Spleen (tissue), 11 donors: ENCODE measurements around the gene TBX3. TPM values are rescaled to one million over a fixed set of nuclear protein-coding genes. Genes with fewer than 3 reads are reported as not detected.

Experiments used
- DNase-seq: peaks from one replicate; pipeline ENCODE4 v3.0.0-alpha.2; 2020
- H3K27ac ChIP-seq, 8 donors: fragments of 200-600 bp; sonication (generic) in 7 of 8; 1 replicate in 4 of 8; 2 replicates in 4 of 8; pipeline versions ENCODE4 v1.5.0 to v1.8.0; 2016 to 2021; ENCODE audit warnings: inconsistent platforms in 4 of 8, mild to moderate bottlenecking in 4 of 8, moderate library complexity in 1 of 8
- H3K27me3 ChIP-seq, 7 donors: fragments of 200-600 bp; sonication (generic) in 6 of 7; replicated peaks in 1 of 7; 1 replicate in 4 of 7; 2 replicates in 3 of 7; pipeline versions ENCODE4 v1.5.0 to v1.8.0; 2016 to 2021; ENCODE audit warnings: inconsistent platforms in 3 of 7, mild to moderate bottlenecking in 1 of 7
- H3K36me3 ChIP-seq, 6 donors: fragments of 200-600 bp; sonication (generic) in 5 of 6; 1 replicate in 4 of 6; 2 replicates in 2 of 6; pipeline versions ENCODE4 v1.5.0 to v1.8.0; 2016 to 2021; ENCODE audit warnings: inconsistent platforms in 2 of 6
- H3K4me1 ChIP-seq, 6 donors: fragments of 200-600 bp; sonication (generic) in 5 of 6; 1 replicate in 3 of 6; 2 replicates in 3 of 6; pipeline versions ENCODE4 v1.5.0 to v1.8.0; 2016 to 2021; ENCODE audit warnings: inconsistent platforms in 3 of 6
- H3K4me3 ChIP-seq, 8 donors: fragments of 200-600 bp; sonication (generic) in 7 of 8; 1 replicate in 4 of 8; 2 replicates in 4 of 8; pipeline versions ENCODE4 v1.5.0 to v1.8.0; 2016 to 2021; ENCODE audit warnings: inconsistent platforms in 4 of 8, mild to moderate bottlenecking in 4 of 8, moderate library complexity in 2 of 8
- H3K9me3 ChIP-seq, 8 donors: fragments of 200-600 bp; sonication (generic) in 7 of 8; 1 replicate in 4 of 8; 2 replicates in 4 of 8; pipeline versions ENCODE4 v1.5.0 to v1.8.0; 2016 to 2021; ENCODE audit warnings: inconsistent platforms in 4 of 8
- CTCF ChIP-seq, 11 experiments: fragments of 200-600 bp in 7 of 11; fragments of 450-650 bp in 4 of 11; sonication (generic) in 4 of 11; IDR thresholded peaks in 8 of 11; conservative IDR thresholded peaks in 3 of 11; 1 replicate in 7 of 11; 2 replicates in 4 of 11; pipeline versions ENCODE4 v1.4.0 to v1.8.0; 2016 to 2021; ENCODE audit warnings: antibody characterized with exemption in 11 of 11, inconsistent platforms in 4 of 11, mild to moderate bottlenecking in 1 of 11
- POLR2A ChIP-seq, 3 donors: fragments of 450-650 bp; IDR thresholded peaks; one replicate each; pipeline ENCODE4 v1.5.1; 2017; ENCODE audit warnings: antibody characterized with exemption in 3 of 3, mild to moderate bottlenecking in 1 of 3
- POLR2AphosphoS5 ChIP-seq, 3 donors: sonication (generic); formaldehyde crosslinking; IDR thresholded peaks; one replicate each; pipeline ENCODE4 v1.5.1; 2017; ENCODE audit warnings: antibody characterized with exemption in 3 of 3
- WGBS, 5 donors: extraction: QIAGEN DNeasy Blood & Tissue Kit in 3 of 5; methylation state at CpG; one replicate each; pipeline versions ENCODE4 v1.1.5 to v1.1.7; 2013 to 2018; 5-methylcytosine and 5-hydroxymethylcytosine counted together
- intact Hi-C: fragments of 100-400 bp; cut with DNase I; formaldehyde crosslinking; loops from one replicate; pipeline ENCODE4 v1.15.0; 2023; ENCODE audit warnings: low total_unique reads
- polyA plus RNA-seq, 3 donors: library from polyadenylated mRNA; stranded (reverse); fragments of 200-250 nt; gene quantifications; one replicate each; pipeline ENCODE4 v1.2.1, GENCODE V29; 2013
- total RNA-seq, 7 donors: library from RNA; depleted of rRNA in 3 of 7; stranded (reverse); fragments of >200 nt in 3 of 7; fragmentation: NEBNext Ultra II Directional in 4 of 7; extraction: Animal tissue kit (Norgen Biotek cat#: 25700) in 4 of 7; gene quantifications; one replicate each; pipeline versions ENCODE4 v1.1.0 to v1.2.1, GENCODE V29; 2016 to 2021
- donor health status: healthy with polysubstance abuse.
- donor health status: DM: no; HTN: no; CAD: no; lungs with moderate emphysema.
- donor health status: DM: no; HTN: no; CAD: no.
- donor health status: Bipolar disorder and iron deficiency.
- donor health status: healthy.
- donor health status: DM: no; HTN: no; CAD: no.
- donor health status: DM: yes; HTN: yes; CAD: no.

Gene TBX3
- total and polyA plus RNA-seq, 10 donors = 3.1 to 22.1 (median 13.5) TPM

DNA sequence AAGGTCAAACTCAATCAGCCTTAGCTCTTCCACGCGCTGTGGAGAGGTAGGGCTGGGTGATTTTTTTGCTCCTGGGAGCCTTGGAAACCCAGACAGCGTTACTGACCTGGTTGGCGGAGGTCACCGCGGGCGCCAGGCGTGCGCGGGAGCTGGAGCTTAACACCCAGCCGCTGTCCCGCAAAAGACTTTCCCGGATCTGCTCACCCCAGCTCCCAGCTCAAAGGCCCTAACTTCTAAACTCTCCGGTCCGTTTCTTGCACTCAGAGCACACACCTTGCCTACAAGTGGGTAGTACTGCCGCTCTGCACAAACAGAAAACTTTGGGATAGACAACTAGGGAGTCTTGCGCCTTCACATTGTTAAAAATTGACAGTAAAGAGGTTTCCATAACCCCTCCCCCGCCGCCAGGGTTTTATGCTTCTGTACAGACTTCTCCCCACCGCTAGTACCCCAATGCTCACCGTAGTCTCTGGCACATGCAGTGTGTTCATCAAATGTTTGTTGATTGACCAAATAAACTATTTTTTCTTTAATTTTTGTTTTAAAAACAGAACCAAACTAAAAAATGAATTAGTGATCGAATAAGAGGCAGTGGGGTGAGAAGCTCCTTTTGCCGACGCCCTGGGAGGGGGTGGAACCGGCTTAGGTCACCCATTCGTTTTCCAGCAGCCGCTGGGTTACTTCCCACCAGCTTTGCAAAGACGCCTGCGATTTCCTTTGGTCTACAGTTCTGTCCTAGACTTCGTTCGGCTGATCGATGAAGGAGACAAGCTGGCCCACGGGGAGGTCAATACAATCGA is 12.7 kb upstream of the TBX3 start:
- DNase-seq = no peak
- Histone ChIP-seq H3K27ac (no peak overlapping the region), H3K36me3 (no peaks in the 10 kb centered on the region), H3K9me3 (peaks cover 0 to 4% (median 0%) of the 10 kb centered on the region in 8 donors), H3K4me1 (peaks cover 0 to 35% (median 13%) of the 10 kb centered on the region in 6 donors), H3K27me3 (peaks cover 0 to 100% (median 98%) of the 10 kb centered on the region in 7 donors), H3K4me3 (no peak overlapping the region)
- intact Hi-C loops = no loop called here
- TF ChIP-seq CTCF (IDR thresholded peaks at IDR 0.05 in 8 of 11, conservative IDR thresholded peaks at IDR 0.05 in 3 of 11) = no peak
- no peak for TF ChIP-seq POLR2AphosphoS5 (IDR thresholded peaks at IDR 0.05)
- TF ChIP-seq POLR2A (IDR thresholded peaks at IDR 0.05) = no peak
- WGBS, 5 donors = 9 to 14% (median 11%) methylated on average over 34 of the region's 34 CpGs

DNA sequence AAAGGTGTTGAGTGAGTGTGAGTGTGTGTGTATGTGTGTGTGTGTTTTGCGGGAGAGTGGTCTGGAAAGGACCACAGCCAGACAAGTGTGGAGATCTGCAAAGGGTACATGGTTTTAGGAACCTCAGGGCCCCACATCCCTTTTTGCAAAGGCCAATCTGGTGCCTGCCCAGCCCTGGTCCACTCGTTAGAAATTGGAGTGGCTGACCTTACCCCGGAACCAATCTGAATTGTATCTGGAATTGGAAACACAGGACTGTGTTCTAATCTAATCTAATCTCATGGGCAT is 11.3 kb upstream of the TBX3 start:
- Histone ChIP-seq H3K36me3 (no peaks in the 10 kb centered on the region), H3K27me3 (peaks cover 0 to 100% (median 99%) of the 10 kb centered on the region in 7 donors), H3K4me1 (peaks cover 0 to 33% (median 12%) of the 10 kb centered on the region in 6 donors), H3K4me3 (no peak overlapping the region), H3K27ac (no peak overlapping the region), H3K9me3 (peaks cover 0 to 4% (median 0%) of the 10 kb centered on the region in 8 donors)
- no peak for DNase-seq
- 17 to 38% (median 35%) methylated on average over 3 of the region's 3 CpGs for WGBS, 5 donors
- TF ChIP-seq CTCF (IDR thresholded peaks at IDR 0.05 in 8 of 11, conservative IDR thresholded peaks at IDR 0.05 in 3 of 11) (no peak), POLR2AphosphoS5 (IDR thresholded peaks at IDR 0.05) (no peak), POLR2A (IDR thresholded peaks at IDR 0.05) (no peak)
- intact Hi-C loops = no loop called here

DNA sequence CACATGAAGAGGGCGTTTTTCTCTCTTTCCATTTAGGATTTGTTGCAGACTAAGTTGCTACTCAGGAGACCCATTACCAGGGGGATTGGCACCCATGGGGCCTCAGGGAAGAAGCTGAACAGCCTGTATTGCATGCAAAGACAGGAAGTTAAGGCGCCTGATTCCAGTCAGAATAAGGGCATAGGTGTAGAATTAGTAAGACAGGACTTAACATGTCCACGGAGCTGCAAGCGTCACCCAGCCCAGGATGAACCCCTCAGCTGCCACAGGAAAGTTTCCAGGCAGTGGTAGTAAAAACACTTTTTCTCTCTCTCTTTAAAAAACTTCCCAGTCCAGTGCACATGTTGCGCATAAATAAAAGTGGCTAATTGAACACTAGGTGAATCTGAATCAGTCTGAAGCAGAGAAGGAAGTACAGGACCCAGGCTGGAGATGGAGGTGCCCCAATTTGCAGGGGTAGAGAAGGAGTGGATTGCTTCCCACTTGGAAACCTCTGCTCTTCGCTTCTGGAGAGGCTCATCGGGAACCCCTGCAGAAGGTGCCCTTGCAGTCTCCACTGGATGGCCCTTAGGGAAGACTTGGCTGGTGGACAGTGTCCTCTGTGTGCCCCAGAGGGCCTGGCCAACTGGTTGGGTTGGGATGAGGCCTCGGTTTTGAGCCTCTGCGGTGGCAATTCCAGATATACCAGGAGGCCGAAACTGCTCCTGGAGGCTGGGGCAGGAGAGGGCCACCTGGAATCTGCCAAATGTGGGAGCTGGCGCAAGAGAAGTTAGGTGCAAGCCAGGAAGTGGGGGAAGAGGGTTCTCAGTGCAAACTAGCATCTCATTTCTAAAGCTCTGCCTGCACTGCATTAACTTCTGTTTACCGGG is 10.7 kb upstream of the TBX3 start:
- Histone ChIP-seq H3K27ac (no peak overlapping the region), H3K4me1 (peaks cover 0 to 27% (median 11%) of the 10 kb centered on the region in 6 donors), H3K9me3 (peaks cover 0 to 4% (median 0%) of the 10 kb centered on the region in 8 donors), H3K27me3 (peaks cover 0 to 100% (median 94%) of the 10 kb centered on the region in 7 donors), H3K36me3 (no peaks in the 10 kb centered on the region), H3K4me3 (no peak overlapping the region)
- no peak for DNase-seq
- intact Hi-C loops = no loop called here
- TF ChIP-seq POLR2A (IDR thresholded peaks at IDR 0.05) (no peak), POLR2AphosphoS5 (IDR thresholded peaks at IDR 0.05) (no peak), CTCF (IDR thresholded peaks at IDR 0.05 in 8 of 11, conservative IDR thresholded peaks at IDR 0.05 in 3 of 11) (no peak)
- WGBS, 5 donors = 34 to 40% (median 37%) methylated on average over 12 of the region's 12 CpGs

GRCh38 chr12:114693532-114693931 is 9.6 kb upstream of the TBX3 start:
- Histone ChIP-seq H3K27ac (no peak overlapping the region), H3K27me3 (peaks cover 0 to 100% (median 92%) of the 10 kb centered on the region in 7 donors), H3K9me3 (peaks cover 0 to 4% (median 0%) of the 10 kb centered on the region in 8 donors), H3K4me3 (no peak overlapping the region), H3K4me1 (peaks cover 0 to 27% (median 11%) of the 10 kb centered on the region in 6 donors), H3K36me3 (no peaks in the 10 kb centered on the region)
- 15 to 29% (median 19%) methylated on average over 6 of the region's 6 CpGs for WGBS, 5 donors
- TF ChIP-seq CTCF (IDR thresholded peaks at IDR 0.05 in 8 of 11, conservative IDR thresholded peaks at IDR 0.05 in 3 of 11) (no peak), POLR2AphosphoS5 (IDR thresholded peaks at IDR 0.05) (no peak), POLR2A (IDR thresholded peaks at IDR 0.05) (no peak)
- intact Hi-C loops = no loop called here
- DNase-seq = no peak
